Measurements from ENCODE around the gene ASXL3.

The ASXL3 gene

DNA sequence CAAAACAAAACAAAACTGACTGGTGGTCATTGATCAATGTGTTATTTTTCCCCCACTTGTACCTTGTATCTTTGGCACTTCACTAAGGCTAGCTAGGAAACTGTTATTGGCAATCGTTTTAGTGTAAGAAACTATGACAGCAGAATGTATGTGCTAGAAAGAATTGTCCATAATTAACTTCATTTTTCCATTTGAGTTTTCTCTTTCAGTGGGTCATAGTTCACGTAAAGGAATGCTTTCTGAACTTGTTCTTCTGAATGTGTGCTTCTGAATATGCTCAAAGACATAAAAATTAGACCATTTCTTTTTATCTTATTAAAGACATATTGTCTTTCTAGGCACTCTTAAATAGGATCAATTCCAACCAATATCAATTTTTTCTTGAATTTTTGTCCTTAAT is 132.2 kb downstream of the ASXL3 start:
- Mint-ChIP-seq H3K27me3 (ENCODE audit: low read depth, poor library complexity) (peaks cover 4% of the 10 kb centered on the region), H3K36me3 (ENCODE audit: low read depth) (peaks cover 11% of the 10 kb centered on the region), H3K9me3 (no peaks in the 10 kb centered on the region), H3K4me3 (no peak overlapping the region), H3K4me1 (no peaks in the 10 kb centered on the region), H3K27ac (no peak overlapping the region)
- no peak for DNase-seq
- TF ChIP-seq, protein P1, sequence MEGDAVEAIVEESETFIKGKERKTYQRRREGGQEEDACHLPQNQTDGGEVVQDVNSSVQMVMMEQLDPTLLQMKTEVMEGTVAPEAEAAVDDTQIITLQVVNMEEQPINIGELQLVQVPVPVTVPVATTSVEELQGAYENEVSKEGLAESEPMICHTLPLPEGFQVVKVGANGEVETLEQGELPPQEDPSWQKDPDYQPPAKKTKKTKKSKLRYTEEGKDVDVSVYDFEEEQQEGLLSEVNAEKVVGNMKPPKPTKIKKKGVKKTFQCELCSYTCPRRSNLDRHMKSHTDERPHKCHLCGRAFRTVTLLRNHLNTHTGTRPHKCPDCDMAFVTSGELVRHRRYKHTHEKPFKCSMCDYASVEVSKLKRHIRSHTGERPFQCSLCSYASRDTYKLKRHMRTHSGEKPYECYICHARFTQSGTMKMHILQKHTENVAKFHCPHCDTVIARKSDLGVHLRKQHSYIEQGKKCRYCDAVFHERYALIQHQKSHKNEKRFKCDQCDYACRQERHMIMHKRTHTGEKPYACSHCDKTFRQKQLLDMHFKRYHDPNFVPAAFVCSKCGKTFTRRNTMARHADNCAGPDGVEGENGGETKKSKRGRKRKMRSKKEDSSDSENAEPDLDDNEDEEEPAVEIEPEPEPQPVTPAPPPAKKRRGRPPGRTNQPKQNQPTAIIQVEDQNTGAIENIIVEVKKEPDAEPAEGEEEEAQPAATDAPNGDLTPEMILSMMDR (IDR thresholded peaks at IDR 0.05), result no peak

DNA sequence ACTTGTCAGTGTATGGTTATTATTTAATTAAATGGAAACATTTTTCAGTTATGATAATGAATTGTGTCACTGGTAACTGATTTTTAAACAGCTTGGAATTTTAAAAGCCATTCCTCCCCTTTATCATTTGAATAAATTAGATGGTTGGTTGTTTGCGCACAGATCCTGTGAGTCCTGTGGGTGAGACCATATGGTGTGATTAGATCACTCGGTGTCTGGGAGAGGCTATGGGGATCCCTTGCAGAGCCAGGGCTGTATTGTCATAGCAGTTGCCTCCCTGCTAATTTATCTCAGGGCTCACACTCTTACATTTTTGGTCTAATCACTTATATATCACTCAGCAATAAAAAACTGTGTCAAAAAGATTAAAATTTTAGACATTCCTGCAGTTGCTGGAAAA is 133.5 kb downstream of the ASXL3 start:
- no peak overlapping the region for H3K4me3 Mint-ChIP-seq
- H3K4me1 Mint-ChIP-seq, result no peaks in the 10 kb centered on the region
- peaks cover 11% of the 10 kb centered on the region for H3K36me3 Mint-ChIP-seq (ENCODE audit: low read depth)
- TF ChIP-seq, protein P1 (IDR thresholded peaks at IDR 0.05), result no peak
- H3K9me3 Mint-ChIP-seq, result no peaks in the 10 kb centered on the region
- H3K27me3 Mint-ChIP-seq (ENCODE audit: low read depth, poor library complexity), result peaks cover 4% of the 10 kb centered on the region
- H3K27ac Mint-ChIP-seq, result no peak overlapping the region
- DNase-seq, result no peak

DNA sequence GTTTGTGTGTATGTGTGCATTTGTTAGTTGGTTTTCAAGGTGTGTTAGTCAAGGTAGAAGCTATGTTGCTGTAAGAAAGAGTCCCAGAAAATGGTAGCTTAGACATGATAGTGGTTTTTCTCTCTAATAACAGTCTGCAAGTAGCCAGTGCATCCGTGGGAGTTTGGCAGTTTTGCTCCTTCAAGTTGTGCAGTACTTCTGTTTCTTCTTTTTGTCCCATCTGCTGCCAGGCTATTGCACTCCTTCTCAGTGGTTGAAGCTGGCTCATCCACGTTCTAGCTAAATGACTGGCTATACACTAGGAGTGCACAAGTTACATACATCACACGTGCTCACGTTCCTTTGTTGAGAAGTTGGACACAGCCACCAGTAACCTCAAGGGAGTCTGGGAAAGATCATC is 134.7 kb downstream of the ASXL3 start:
- Mint-ChIP-seq H3K27ac (no peak overlapping the region), H3K36me3 (ENCODE audit: low read depth) (peaks cover 11% of the 10 kb centered on the region), H3K4me1 (no peaks in the 10 kb centered on the region), H3K9me3 (no peaks in the 10 kb centered on the region), H3K27me3 (ENCODE audit: low read depth, poor library complexity) (peaks cover 4% of the 10 kb centered on the region), H3K4me3 (no peak overlapping the region)
- DNase-seq, result no peak
- TF ChIP-seq, protein P1 (IDR thresholded peaks at IDR 0.05), result no peak

DNA sequence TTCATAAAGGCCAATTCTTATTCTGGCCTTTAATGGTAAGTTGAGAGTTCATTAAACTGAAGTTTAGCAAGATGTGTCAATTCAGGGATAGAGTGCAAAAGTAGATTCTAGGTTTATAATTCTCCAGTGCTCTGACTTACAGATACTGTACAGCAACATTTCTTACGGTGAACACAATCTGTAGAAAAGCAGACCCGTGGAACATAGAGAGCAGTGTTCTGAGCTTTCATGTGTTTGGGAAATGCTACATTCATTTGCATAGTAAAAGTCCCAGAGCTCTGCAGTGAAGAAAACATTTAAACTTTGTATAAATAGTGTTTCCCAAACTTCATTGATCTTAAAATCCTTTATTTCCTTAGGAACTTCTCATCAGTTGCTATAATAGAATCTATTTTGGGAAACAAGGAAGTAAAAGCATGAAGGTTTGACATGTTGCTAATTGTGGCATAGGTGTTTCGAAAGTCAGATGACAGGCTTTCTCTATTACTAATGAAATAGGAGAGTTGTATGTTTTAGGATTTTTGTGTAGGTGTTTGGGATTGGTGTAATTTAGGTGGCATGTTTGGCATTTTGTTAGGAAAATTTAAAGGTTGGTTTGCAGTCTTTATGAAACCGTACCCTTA is 138.2 kb downstream of the ASXL3 start:
- no peak overlapping the region for H3K27ac Mint-ChIP-seq
- H3K4me1 Mint-ChIP-seq, result no peaks in the 10 kb centered on the region
- TF ChIP-seq, protein P1 (IDR thresholded peaks at IDR 0.05), result no peak
- peaks cover 7% of the 10 kb centered on the region for H3K27me3 Mint-ChIP-seq (ENCODE audit: low read depth, poor library complexity)
- no peak overlapping the region for H3K4me3 Mint-ChIP-seq
- no peaks in the 10 kb centered on the region for H3K9me3 Mint-ChIP-seq
- no peak for DNase-seq
- H3K36me3 Mint-ChIP-seq (ENCODE audit: low read depth), result peaks cover 11% of the 10 kb centered on the region

DNA sequence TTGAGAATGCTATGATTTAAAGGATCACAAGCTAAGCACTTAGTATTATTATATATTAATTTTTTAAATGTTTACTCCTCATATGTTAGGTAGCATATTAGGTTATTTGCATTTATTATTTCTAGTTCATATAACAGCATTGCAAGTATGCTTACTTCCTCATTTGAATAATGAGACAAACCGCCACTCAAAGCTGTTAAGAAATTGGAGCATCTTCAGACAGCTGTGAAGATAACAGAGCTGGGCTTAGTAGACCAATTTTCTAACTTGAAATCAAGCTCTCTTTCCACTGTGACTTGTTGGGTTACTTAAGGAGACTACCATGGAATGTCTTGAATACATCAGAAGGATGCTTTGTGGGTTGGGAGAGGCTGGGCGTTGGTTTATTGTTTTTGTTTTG is 139.3 kb downstream of the ASXL3 start:
- H3K9me3 Mint-ChIP-seq, result peaks cover 5% of the 10 kb centered on the region
- TF ChIP-seq, protein P1 (IDR thresholded peaks at IDR 0.05), result no peak
- H3K4me1 Mint-ChIP-seq, result no peaks in the 10 kb centered on the region
- H3K4me3 Mint-ChIP-seq, result no peak overlapping the region
- H3K36me3 Mint-ChIP-seq (ENCODE audit: low read depth), result peaks cover 16% of the 10 kb centered on the region
- DNase-seq, result no peak
- no peak overlapping the region for H3K27ac Mint-ChIP-seq
- H3K27me3 Mint-ChIP-seq (ENCODE audit: low read depth, poor library complexity), result peaks cover 7% of the 10 kb centered on the region

DNA sequence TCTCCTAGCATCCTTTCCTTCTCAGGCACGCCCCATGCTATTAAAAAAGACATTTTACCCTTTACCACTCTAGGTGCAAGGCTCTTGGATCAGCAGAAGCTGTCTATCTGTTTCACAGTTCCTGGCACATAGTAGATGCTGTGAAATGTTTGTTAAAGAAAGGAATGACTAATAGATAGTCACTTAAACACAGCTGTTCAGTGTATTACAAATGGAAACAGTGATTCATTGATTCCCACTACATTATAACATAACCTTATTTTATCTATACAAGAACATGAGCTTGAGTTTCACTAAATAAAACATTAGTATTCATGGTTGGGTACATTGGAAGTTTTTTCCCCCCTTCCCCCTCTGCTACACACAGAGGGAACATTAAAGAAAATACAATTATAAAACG is 142.1 kb downstream of the ASXL3 start:
- TF ChIP-seq, protein P1 (IDR thresholded peaks at IDR 0.05), result no peak
- H3K27me3 Mint-ChIP-seq (ENCODE audit: low read depth, poor library complexity), result peaks cover 3% of the 10 kb centered on the region
- H3K4me3 Mint-ChIP-seq, result no peak overlapping the region
- H3K4me1 Mint-ChIP-seq, result no peaks in the 10 kb centered on the region
- peaks cover 5% of the 10 kb centered on the region for H3K9me3 Mint-ChIP-seq
- DNase-seq, result no peak
- H3K27ac Mint-ChIP-seq, result no peak overlapping the region
- H3K36me3 Mint-ChIP-seq (ENCODE audit: low read depth), result peaks cover 9% of the 10 kb centered on the region

Data from nephron progenitor cell (in vitro differentiated cells).